ENCODE measurements around the gene MPND. TPM values are rescaled to one million over a fixed set of nuclear protein-coding genes. Genes with fewer than 3 reads are reported as not detected.

Gene MPND
- total and polyA plus RNA-seq, 2 of the 13 experiments (the other 11 are each of a cell fraction or from before 2014, with no cell fraction given), result 10.8 to 15.8 TPM

DNA sequence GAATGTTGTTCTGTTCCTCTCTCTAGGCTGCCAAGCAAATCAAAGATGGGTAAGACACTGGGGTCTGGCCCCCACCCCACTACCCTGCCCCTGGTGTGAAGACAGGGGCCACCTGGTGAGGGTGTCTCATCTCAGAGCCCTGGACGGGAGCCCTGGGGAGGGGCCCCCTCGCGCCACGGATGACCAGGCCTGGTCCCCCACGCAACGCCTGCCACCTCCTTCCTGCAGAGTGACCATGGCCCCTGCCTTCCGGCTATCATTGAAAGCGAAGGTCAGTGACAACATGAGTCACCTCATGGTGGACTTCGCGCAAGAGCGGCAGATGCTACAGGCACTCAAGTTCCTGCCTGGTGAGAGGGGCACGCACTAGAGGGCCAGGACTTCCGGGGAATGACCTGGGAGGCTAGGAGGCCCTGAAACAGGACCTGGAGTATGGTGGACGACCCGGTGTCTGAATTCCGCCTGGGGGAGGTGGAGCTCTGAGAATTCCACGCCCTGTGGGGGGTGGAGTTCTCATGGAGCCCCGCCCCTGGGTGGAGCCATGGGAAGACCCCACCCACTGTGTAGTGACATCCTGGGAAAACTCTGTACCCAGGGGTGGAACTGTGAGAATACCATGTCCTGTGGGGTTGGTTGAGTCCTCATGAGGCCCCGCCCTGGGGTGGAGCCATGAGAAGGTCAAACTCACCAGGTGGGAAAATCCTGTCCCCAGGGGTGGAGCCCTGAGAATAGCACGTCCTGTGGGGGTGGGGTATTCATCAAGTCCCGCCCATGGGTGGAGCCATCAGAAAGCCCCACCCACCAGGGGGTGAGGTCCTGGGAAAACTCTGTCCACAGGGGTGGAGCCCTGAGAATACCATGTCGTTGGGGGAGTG is 32.9 kb upstream of the MPND start (continued):
- TF ChIP-seq MAFK (conservative IDR thresholded peaks at IDR 0.05 in 1 of 2, IDR thresholded peaks at IDR 0.05 in 1 of 2; ENCODE audit: low read length in 2 of 2) (no peak), ZNF550 (CRISPR knock-in tag; IDR thresholded peaks at IDR 0.05; ENCODE audit: borderline replicate concordance) (no peak), JDP2 (CRISPR knock-in tag; IDR thresholded peaks at IDR 0.05; ENCODE audit: borderline replicate concordance) (no peak), MATR3 (CRISPR knock-in tag; IDR thresholded peaks at IDR 0.05) (no peak), MED8 (CRISPR knock-in tag; IDR thresholded peaks at IDR 0.05; ENCODE audit: insufficient replicate concordance) (peak; percentile 92), ZZZ3 (CRISPR knock-in tag; IDR thresholded peaks at IDR 0.05; ENCODE audit: borderline replicate concordance) (no peak), MAZ (IDR thresholded peaks at IDR 0.05; ENCODE audit: borderline replicate concordance, low read depth, low read length) (peak; percentile 77; the same call in 1 of the 2 replicates), MAZ (CRISPR knock-in tag; IDR thresholded peaks at IDR 0.05; ENCODE audit: low read depth) (peak; percentile 94; the same call in 1 of the 2 replicates), NR3C1 (CRISPR knock-in tag; IDR thresholded peaks at IDR 0.05) (no peak), ZNF10 (CRISPR knock-in tag; IDR thresholded peaks at IDR 0.05; ENCODE audit: borderline replicate concordance, low read depth) (no peak), ZNF264 (CRISPR knock-in tag; IDR thresholded peaks at IDR 0.05) (peak; percentile 96), ZNF33A (CRISPR knock-in tag; IDR thresholded peaks at IDR 0.05; ENCODE audit: borderline replicate concordance) (no peak), SRF (IDR thresholded peaks at IDR 0.05; ENCODE audit: low read depth, low read length) (no peak), ZFY (CRISPR knock-in tag; IDR thresholded peaks at IDR 0.05) (peak; percentile 84), ZNF383 (CRISPR knock-in tag; IDR thresholded peaks at IDR 0.05; ENCODE audit: borderline replicate concordance) (no peak)
- TF ChIP-seq, protein P1, sequence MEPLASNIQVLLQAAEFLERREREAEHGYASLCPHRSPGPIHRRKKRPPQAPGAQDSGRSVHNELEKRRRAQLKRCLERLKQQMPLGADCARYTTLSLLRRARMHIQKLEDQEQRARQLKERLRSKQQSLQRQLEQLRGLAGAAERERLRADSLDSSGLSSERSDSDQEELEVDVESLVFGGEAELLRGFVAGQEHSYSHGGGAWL (CRISPR knock-in tag; IDR thresholded peaks at IDR 0.05), result peak; percentile 74
- TF ChIP-seq, protein P2, sequence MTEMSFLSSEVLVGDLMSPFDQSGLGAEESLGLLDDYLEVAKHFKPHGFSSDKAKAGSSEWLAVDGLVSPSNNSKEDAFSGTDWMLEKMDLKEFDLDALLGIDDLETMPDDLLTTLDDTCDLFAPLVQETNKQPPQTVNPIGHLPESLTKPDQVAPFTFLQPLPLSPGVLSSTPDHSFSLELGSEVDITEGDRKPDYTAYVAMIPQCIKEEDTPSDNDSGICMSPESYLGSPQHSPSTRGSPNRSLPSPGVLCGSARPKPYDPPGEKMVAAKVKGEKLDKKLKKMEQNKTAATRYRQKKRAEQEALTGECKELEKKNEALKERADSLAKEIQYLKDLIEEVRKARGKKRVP (CRISPR knock-in tag; IDR thresholded peaks at IDR 0.05), result peak in 1 of 2 experiments; percentile 78; a peak in 2 of 4 replicates
- TF ChIP-seq, protein P3, sequence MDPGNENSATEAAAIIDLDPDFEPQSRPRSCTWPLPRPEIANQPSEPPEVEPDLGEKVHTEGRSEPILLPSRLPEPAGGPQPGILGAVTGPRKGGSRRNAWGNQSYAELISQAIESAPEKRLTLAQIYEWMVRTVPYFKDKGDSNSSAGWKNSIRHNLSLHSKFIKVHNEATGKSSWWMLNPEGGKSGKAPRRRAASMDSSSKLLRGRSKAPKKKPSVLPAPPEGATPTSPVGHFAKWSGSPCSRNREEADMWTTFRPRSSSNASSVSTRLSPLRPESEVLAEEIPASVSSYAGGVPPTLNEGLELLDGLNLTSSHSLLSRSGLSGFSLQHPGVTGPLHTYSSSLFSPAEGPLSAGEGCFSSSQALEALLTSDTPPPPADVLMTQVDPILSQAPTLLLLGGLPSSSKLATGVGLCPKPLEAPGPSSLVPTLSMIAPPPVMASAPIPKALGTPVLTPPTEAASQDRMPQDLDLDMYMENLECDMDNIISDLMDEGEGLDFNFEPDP (CRISPR knock-in tag; conservative IDR thresholded peaks at IDR 0.05), result no peak
- TF ChIP-seq, protein P4, sequence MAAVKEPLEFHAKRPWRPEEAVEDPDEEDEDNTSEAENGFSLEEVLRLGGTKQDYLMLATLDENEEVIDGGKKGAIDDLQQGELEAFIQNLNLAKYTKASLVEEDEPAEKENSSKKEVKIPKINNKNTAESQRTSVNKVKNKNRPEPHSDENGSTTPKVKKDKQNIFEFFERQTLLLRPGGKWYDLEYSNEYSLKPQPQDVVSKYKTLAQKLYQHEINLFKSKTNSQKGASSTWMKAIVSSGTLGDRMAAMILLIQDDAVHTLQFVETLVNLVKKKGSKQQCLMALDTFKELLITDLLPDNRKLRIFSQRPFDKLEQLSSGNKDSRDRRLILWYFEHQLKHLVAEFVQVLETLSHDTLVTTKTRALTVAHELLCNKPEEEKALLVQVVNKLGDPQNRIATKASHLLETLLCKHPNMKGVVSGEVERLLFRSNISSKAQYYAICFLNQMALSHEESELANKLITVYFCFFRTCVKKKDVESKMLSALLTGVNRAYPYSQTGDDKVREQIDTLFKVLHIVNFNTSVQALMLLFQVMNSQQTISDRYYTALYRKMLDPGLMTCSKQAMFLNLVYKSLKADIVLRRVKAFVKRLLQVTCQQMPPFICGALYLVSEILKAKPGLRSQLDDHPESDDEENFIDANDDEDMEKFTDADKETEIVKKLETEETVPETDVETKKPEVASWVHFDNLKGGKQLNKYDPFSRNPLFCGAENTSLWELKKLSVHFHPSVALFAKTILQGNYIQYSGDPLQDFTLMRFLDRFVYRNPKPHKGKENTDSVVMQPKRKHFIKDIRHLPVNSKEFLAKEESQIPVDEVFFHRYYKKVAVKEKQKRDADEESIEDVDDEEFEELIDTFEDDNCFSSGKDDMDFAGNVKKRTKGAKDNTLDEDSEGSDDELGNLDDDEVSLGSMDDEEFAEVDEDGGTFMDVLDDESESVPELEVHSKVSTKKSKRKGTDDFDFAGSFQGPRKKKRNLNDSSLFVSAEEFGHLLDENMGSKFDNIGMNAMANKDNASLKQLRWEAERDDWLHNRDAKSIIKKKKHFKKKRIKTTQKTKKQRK (IDR thresholded peaks at IDR 0.05; ENCODE audit: low read length), result no peak
- TF ChIP-seq, protein P5, sequence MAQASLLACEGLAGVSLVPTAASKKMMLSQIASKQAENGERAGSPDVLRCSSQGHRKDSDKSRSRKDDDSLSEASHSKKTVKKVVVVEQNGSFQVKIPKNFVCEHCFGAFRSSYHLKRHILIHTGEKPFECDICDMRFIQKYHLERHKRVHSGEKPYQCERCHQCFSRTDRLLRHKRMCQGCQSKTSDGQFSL (CRISPR knock-in tag; IDR thresholded peaks at IDR 0.05), result no peak

Data from HepG2 (cell line).